ENCODE results near the gene FXR1.
"Not testable (repeated sequence)": the region's sequence is repeated elsewhere in the genome, so short reads cannot be mapped to it uniquely, and the experiment has no call there.

FXR1 gene

GRCh38 chr3:180970931-180971330 is 58.5 kb downstream of the FXR1 start:
- ATAC-seq (ENCODE audit: low read depth): no peak
- H3K9me3 Mint-ChIP-seq: no peaks in the 10 kb centered on the region
- DNase-seq (ENCODE audit: low spot score in 2 of 2): no peak
- peaks cover 8% of the 10 kb centered on the region for H3K4me1 Mint-ChIP-seq
- H3K4me3 Mint-ChIP-seq: no peak overlapping the region
- peaks cover 21% of the 10 kb centered on the region for H3K36me3 Mint-ChIP-seq
- H3K27ac Mint-ChIP-seq: no peak overlapping the region
- no peaks in the 10 kb centered on the region for H3K27me3 Mint-ChIP-seq

GRCh38 chr3:180973543-180973942 is 61.1 kb downstream of the FXR1 start:
- peaks cover 12% of the 10 kb centered on the region for H3K36me3 Mint-ChIP-seq
- H3K27ac Mint-ChIP-seq: peak overlapping the region; percentile 86
- no peaks in the 10 kb centered on the region for H3K27me3 Mint-ChIP-seq
- peaks cover 6% of the 10 kb centered on the region for H3K4me1 Mint-ChIP-seq
- ATAC-seq (ENCODE audit: low read depth) (peak; percentile 32), DNase-seq (ENCODE audit: low spot score in 2 of 2) (no peak)
- H3K4me3 Mint-ChIP-seq: no peak overlapping the region
- H3K9me3 Mint-ChIP-seq: no peaks in the 10 kb centered on the region

- ATAC-seq (ENCODE audit: low read depth): no peak
- H3K27me3 Mint-ChIP-seq: no peaks in the 10 kb centered on the region
These were observed 61.8 kb downstream of the FXR1 start for GRCh38 chr3:180974286-180974685.

GRCh38 chr3:180977498-180977897 is 65.0 kb downstream of the FXR1 start:
- Mint-ChIP-seq H3K27ac (no peak overlapping the region), H3K27me3 (no peaks in the 10 kb centered on the region), H3K36me3 (peaks cover 3% of the 10 kb centered on the region), H3K4me1 (peaks cover 6% of the 10 kb centered on the region), H3K4me3 (no peak overlapping the region), H3K9me3 (no peaks in the 10 kb centered on the region)
- DNase-seq (ENCODE audit: low spot score in 2 of 2) (no peak), ATAC-seq (ENCODE audit: low read depth) (no peak)

More at GRCh38 chr3:180974286-180974685, 61.8 kb downstream of the FXR1 start:
- Mint-ChIP-seq H3K4me1 (peaks cover 6% of the 10 kb centered on the region), H3K27ac (peak overlapping the region; percentile 75), H3K9me3 (no peaks in the 10 kb centered on the region), H3K36me3 (peaks cover 10% of the 10 kb centered on the region), H3K4me3 (no peak overlapping the region)
- no peak for DNase-seq (ENCODE audit: low spot score in 2 of 2)

- no peak for ATAC-seq (ENCODE audit: low read depth)
- Mint-ChIP-seq H3K27me3 (no peaks in the 10 kb centered on the region), H3K9me3 (no peaks in the 10 kb centered on the region), H3K4me3 (no peak overlapping the region), H3K27ac (peak overlapping the region; percentile 14), H3K4me1 (peaks cover 2% of the 10 kb centered on the region), H3K36me3 (peaks cover 4% of the 10 kb centered on the region)
- DNase-seq (ENCODE audit: low spot score in 2 of 2): no peak
These were observed 67.5 kb downstream of the FXR1 start for GRCh38 chr3:180979961-180980360.

- H3K27me3 Mint-ChIP-seq: no peaks in the 10 kb centered on the region
- H3K27ac Mint-ChIP-seq: no peak overlapping the region
- H3K4me1 Mint-ChIP-seq: peaks cover 2% of the 10 kb centered on the region
- H3K9me3 Mint-ChIP-seq: no peaks in the 10 kb centered on the region
- H3K36me3 Mint-ChIP-seq: peaks cover 4% of the 10 kb centered on the region
- DNase-seq (ENCODE audit: low spot score in 2 of 2) (no peak), ATAC-seq (ENCODE audit: low read depth) (no peak)
- no peak overlapping the region for H3K4me3 Mint-ChIP-seq
These were observed 68.1 kb downstream of the FXR1 start for GRCh38 chr3:180980611-180981010.

- Mint-ChIP-seq H3K4me3 (no peak overlapping the region), H3K27me3 (no peaks in the 10 kb centered on the region), H3K9me3 (no peaks in the 10 kb centered on the region), H3K36me3 (peaks cover 6% of the 10 kb centered on the region), H3K27ac (peak overlapping the region; percentile 75), H3K4me1 (no peaks in the 10 kb centered on the region)
- DNase-seq (ENCODE audit: low spot score in 2 of 2) (no peak), ATAC-seq (ENCODE audit: low read depth) (no peak)
These were observed 69.4 kb downstream of the FXR1 start for GRCh38 chr3:180981912-180982311.

GRCh38 chr3:180983136-180983535 is 70.7 kb downstream of the FXR1 start:
- no peak for ATAC-seq (ENCODE audit: low read depth)
- Mint-ChIP-seq H3K27me3 (no peaks in the 10 kb centered on the region), H3K36me3 (peaks cover 6% of the 10 kb centered on the region), H3K4me3 (no peak overlapping the region), H3K9me3 (no peaks in the 10 kb centered on the region), H3K27ac (no peak overlapping the region), H3K4me1 (peaks cover 2% of the 10 kb centered on the region)
- no peak for DNase-seq (ENCODE audit: low spot score in 2 of 2)

GRCh38 chr3:180986366-180986765 is 73.9 kb downstream of the FXR1 start:
- H3K9me3 Mint-ChIP-seq, H3K36me3 Mint-ChIP-seq: not testable (repeated sequence)
- H3K27ac Mint-ChIP-seq: peak overlapping the region; percentile 41

GRCh38 chr3:180987344-180987743 is 74.9 kb downstream of the FXR1 start:
- DNase-seq (ENCODE audit: low spot score in 2 of 2): no peak

More at GRCh38 chr3:180986366-180986765, 73.9 kb downstream of the FXR1 start:
- not testable (repeated sequence) for H3K4me1 Mint-ChIP-seq; DNase-seq (ENCODE audit: low spot score in 2 of 2); ATAC-seq (ENCODE audit: low read depth); H3K27me3 Mint-ChIP-seq; H3K4me3 Mint-ChIP-seq

GRCh38 chr3:180989291-180990163 is 77.1 kb downstream of the FXR1 start, which contains the start of gene DNAJC19:
DNAJC19 (minus strand) TSS chr3:180989736; CDS start chr3:180989602, 134 bp downstream.
- DNase-seq (ENCODE audit: low spot score in 2 of 2) (peak; percentile 76 to 85), ATAC-seq (ENCODE audit: low read depth) (peak; percentile 91)
- Mint-ChIP-seq H3K27ac (peak within 1 kb of the TSS; percentile 93), H3K9me3 (no peaks in the 10 kb centered on the region), H3K4me3 (peak within 1 kb of the TSS; percentile 100), H3K36me3 (peaks cover 6% of the 10 kb centered on the region), H3K27me3 (peaks cover 6% of the 10 kb centered on the region), H3K4me1 (peaks cover 8% of the 10 kb centered on the region)

More at GRCh38 chr3:180987344-180987743, 74.9 kb downstream of the FXR1 start:
- Mint-ChIP-seq H3K4me3 (no peak overlapping the region), H3K4me1 (peaks cover 8% of the 10 kb centered on the region), H3K27ac (peak overlapping the region; percentile 58), H3K27me3 (no peaks in the 10 kb centered on the region), H3K9me3 (no peaks in the 10 kb centered on the region), H3K36me3 (peaks cover 6% of the 10 kb centered on the region)
- ATAC-seq (ENCODE audit: low read depth): no peak

- H3K4me3 Mint-ChIP-seq: peak overlapping the region; percentile 100
- DNase-seq (ENCODE audit: low spot score in 2 of 2): no peak
- H3K27me3 Mint-ChIP-seq: peaks cover 6% of the 10 kb centered on the region
- peaks cover 5% of the 10 kb centered on the region for H3K36me3 Mint-ChIP-seq
- no peak for ATAC-seq (ENCODE audit: low read depth)
- no peaks in the 10 kb centered on the region for H3K9me3 Mint-ChIP-seq
- H3K27ac Mint-ChIP-seq: peak overlapping the region; percentile 93
- peaks cover 8% of the 10 kb centered on the region for H3K4me1 Mint-ChIP-seq
These were observed 78.0 kb downstream of the FXR1 start for GRCh38 chr3:180990505-180990904.

- Mint-ChIP-seq H3K9me3 (peaks cover 3% of the 10 kb centered on the region), H3K4me3 (no peak overlapping the region), H3K27ac (no peak overlapping the region), H3K27me3 (peaks cover 15% of the 10 kb centered on the region), H3K36me3 (peaks cover 6% of the 10 kb centered on the region), H3K4me1 (peaks cover under 1% of the 10 kb centered on the region)
- DNase-seq (ENCODE audit: low spot score in 2 of 2): no peak
- ATAC-seq (ENCODE audit: low read depth): no peak
These were observed 84.0 kb downstream of the FXR1 start for GRCh38 chr3:180996415-180996932.

- not testable (repeated sequence) for DNase-seq (ENCODE audit: low spot score in 2 of 2); H3K27ac Mint-ChIP-seq; H3K4me1 Mint-ChIP-seq; H3K4me3 Mint-ChIP-seq; ATAC-seq (ENCODE audit: low read depth)
- Mint-ChIP-seq H3K36me3 (peaks cover 19% of the 10 kb centered on the region), H3K27me3 (peaks cover 18% of the 10 kb centered on the region), H3K9me3 (peaks cover 15% of the 10 kb centered on the region)
These were observed 89.9 kb downstream of the FXR1 start for GRCh38 chr3:181002331-181002730.

All from memory B cell (primary cell).